Progenitor cell of endocrine pancreas (in vitro differentiated cells): ENCODE data around the gene CCDC181. TPM values are rescaled to one million over a fixed set of nuclear protein-coding genes. Genes with fewer than 3 reads are reported as not detected.

ENCODE experiments used
- DNase-seq: peaks from one replicate; pipeline ENCODE4 v3.0.0; 2021; ENCODE audit warnings: low spot score; ENCODE audit not compliant: unreplicated experiment
- H3K27ac Mint-ChIP-seq: 2 replicates; pipeline ENCODE4 v1.8.0; 2021; ENCODE audit warnings: mild to moderate bottlenecking, moderate library complexity, mixed read lengths
- H3K27me3 Mint-ChIP-seq: 2 replicates; pipeline ENCODE4 v1.8.0; 2021; ENCODE audit warnings: mixed read lengths
- H3K36me3 Mint-ChIP-seq: 2 replicates; pipeline ENCODE4 v1.8.0; 2022; ENCODE audit warnings: mixed read lengths; ENCODE audit not compliant: insufficient read depth
- H3K4me1 Mint-ChIP-seq: 2 replicates; pipeline ENCODE4 v1.8.0; 2021; ENCODE audit warnings: low read depth, mixed read lengths
- H3K4me3 Mint-ChIP-seq: 2 replicates; pipeline ENCODE4 v1.8.0; 2021; ENCODE audit warnings: low read depth, mild to moderate bottlenecking, moderate library complexity, mixed read lengths
- H3K9me3 Mint-ChIP-seq: 2 replicates; pipeline ENCODE4 v1.8.0; 2021; ENCODE audit warnings: low read depth, mixed read lengths
- CTCF ChIP-seq: fragments of 200-600 bp; sonication (generic); IDR thresholded peaks from one replicate; pipeline ENCODE4 v1.5.0; 2021; ENCODE audit warnings: antibody characterized with exemption, mild to moderate bottlenecking; ENCODE audit not compliant: unreplicated experiment
- total RNA-seq: library from RNA; stranded (reverse); gene quantifications from 2 replicates; pipeline ENCODE4 v1.2.1, GENCODE V29; 2021

The CCDC181 gene
- total RNA-seq, 1 donor from 2014 or later, result 8.2 TPM

DNA sequence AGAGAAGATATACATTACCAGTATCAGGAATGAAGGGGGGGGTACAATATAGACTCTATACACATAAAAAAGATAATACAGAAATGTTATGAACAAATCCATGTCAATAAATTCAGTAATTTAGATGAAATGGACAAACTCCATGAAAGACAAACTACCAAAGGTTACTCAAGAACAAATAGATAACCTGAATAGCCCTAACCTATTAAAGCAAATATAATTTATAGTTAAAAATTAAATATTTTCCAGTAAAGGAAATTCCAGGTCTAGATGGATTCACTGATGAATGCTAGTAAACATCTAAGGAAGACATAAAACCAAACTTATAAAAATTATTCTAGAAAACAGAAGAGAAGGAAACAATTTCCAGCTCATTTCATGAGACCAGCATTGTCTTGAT is 46.1 kb downstream of the CCDC181 start:
- Mint-ChIP-seq H3K4me3 (no peak overlapping the region), H3K27ac (no peak overlapping the region), H3K9me3 (no peaks in the 10 kb centered on the region), H3K27me3 (no peaks in the 10 kb centered on the region), H3K36me3 (peaks cover 9% of the 10 kb centered on the region), H3K4me1 (no peaks in the 10 kb centered on the region)
- no peak for DNase-seq
- TF ChIP-seq CTCF, result no peak

DNA sequence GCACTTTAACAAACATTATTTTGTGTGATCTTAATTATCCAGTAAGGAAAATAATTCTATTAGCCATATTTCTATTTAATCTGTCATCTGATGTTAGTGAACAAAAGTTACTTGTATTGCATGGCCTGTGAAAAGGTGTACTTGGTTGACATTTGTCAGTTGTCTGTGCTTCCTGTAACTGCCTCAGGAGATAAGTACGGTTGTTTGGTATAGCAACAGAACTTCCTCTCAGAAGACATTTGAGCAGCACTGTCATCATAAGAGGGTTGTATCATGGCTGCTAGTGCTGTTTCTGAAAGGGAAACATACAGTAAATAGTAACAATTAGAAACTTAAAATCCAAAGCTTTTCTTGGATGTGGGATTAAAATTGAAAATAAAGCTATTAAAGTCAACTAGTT is 55.9 kb downstream of the CCDC181 start:
- TF ChIP-seq CTCF, result no peak
- no peak for DNase-seq
- no peak overlapping the region for H3K27ac Mint-ChIP-seq
- H3K4me3 Mint-ChIP-seq, result no peak overlapping the region
- H3K36me3 Mint-ChIP-seq, result peaks cover 4% of the 10 kb centered on the region
- H3K9me3 Mint-ChIP-seq, result no peaks in the 10 kb centered on the region
- peaks cover 2% of the 10 kb centered on the region for H3K4me1 Mint-ChIP-seq
- no peaks in the 10 kb centered on the region for H3K27me3 Mint-ChIP-seq

DNA sequence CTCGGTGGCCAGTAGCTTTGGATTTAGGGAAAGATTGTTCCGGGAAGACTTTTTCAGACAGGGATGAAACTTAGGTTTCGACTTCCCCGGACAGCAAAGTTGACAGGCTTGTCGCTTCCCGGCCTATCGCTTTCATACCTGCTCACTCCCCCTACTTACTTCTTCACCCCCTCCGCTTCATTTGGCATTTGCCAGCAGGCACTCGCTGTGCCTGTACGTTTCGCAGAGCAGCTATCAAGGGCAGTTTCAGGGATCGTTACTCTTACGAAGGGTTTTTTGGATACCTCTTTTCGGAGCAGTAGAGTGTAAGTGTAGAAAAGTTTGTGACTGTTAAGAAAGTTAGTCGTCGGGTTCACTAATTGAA is 58.9 kb downstream of the CCDC181 start:
- Mint-ChIP-seq H3K27ac (no peak overlapping the region), H3K4me3 (no peak overlapping the region), H3K4me1 (peaks cover 2% of the 10 kb centered on the region), H3K36me3 (peaks cover 6% of the 10 kb centered on the region), H3K9me3 (peaks cover 3% of the 10 kb centered on the region), H3K27me3 (no peaks in the 10 kb centered on the region)
- DNase-seq, result no peak
- no peak for TF ChIP-seq CTCF

DNA sequence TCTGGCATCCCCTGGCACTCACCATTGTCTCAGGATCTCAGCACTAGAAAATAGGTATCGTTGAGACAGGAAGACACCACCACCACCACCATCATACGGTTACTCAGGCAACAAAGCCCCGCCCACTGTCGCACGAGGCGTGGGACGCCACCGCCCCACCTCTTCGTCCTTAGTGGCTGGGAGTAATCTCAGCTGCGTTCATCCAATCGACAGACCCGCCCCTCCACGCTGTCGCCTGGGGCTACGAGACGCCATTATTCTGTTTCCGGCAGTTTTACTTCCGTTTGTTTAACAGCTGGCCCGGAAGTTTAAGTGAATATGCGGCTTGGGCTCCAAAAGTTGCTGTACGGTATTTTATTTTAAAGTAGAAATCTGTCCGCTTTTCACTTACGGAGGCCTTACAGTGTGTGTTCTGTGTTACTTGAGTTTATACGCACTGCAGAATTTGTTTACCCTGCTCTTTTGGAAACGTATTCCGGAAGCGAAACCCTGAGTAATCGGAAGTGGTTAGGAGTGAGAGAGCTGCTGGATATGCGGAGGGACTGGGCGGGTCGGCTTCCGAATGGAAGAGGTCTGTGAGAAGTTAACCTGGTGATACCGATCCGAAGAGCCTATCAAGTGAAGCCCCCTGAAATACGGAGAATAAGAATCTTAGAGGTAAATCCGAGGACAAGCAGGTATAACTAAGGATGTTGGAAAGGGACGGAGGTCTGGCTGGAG is 59.4 kb downstream of the CCDC181 start, which contains the start of the genes BLZF1 and NME7:
TSS of gene BLZF1 (plus strand) at position 510 of the 720 bp plus-strand sequence. CDS start 1,328 bp downstream, outside the sequence.
TSS of gene NME7 (minus strand) at position 112 of the 720 bp plus-strand sequence. CDS start at position 25, 87 bp downstream.
- Mint-ChIP-seq H3K4me3 (no peak within 1 kb of the TSS), H3K36me3 (peaks cover 3% of the 10 kb centered on the region), H3K9me3 (peaks cover 3% of the 10 kb centered on the region), H3K27me3 (no peaks in the 10 kb centered on the region), H3K27ac (no peak within 1 kb of the TSS), H3K4me1 (peaks cover 2% of the 10 kb centered on the region)
- TF ChIP-seq CTCF, result no peak
- peak; percentile 83 for DNase-seq

DNA sequence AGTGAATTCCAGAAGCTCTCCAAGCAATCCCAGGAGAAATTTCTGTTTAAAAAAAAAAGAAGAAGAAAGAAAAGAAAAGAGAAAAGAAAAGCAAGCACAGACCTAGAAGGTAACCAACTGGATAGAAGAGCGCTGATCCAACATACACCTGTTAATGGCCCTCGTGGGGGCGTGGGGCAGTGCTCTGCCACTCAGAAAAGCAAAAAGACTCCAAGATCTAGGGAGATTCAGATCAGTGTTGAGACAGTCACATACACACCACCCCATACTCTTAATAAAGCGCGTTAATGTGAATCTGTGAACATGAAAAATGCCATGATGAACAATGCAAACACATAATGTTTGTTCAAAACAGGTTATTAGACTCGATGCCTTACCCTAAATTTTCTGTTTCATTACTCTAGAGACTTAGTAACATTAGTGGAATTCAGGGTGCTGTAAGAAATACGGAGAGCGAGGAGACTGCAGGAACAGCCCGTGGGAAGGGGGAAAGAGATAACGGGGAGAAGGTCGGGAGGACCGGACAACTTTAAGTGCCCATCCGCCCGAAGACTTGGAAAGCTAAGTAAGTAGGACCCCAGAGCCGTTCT is 60.1 kb downstream of the CCDC181 start:
- no peaks in the 10 kb centered on the region for H3K27me3 Mint-ChIP-seq
- no peak for DNase-seq
- peaks cover 4% of the 10 kb centered on the region for H3K36me3 Mint-ChIP-seq
- no peak overlapping the region for H3K27ac Mint-ChIP-seq
- no peak overlapping the region for H3K4me3 Mint-ChIP-seq
- TF ChIP-seq CTCF, result no peak
- peaks cover 2% of the 10 kb centered on the region for H3K4me1 Mint-ChIP-seq
- H3K9me3 Mint-ChIP-seq, result peaks cover 3% of the 10 kb centered on the region
